Upper lobe of right lung (tissue), 1 donor: ENCODE results near the gene TXLNB. TPM values are rescaled to one million over a fixed set of nuclear protein-coding genes. Genes with fewer than 3 reads are reported as not detected.

Source experiments
- ATAC-seq: fragments of 200-7000 bp; cut with Tn5 transposase; one replicate; pipeline ENCODE4 v1.9.1; 2020; ENCODE audit warnings: mild to moderate bottlenecking, moderate library complexity
- DNase-seq: peaks from one replicate; pipeline ENCODE4 v3.0.0-alpha.2; 2020
- H3K27ac ChIP-seq: fragments of 200-600 bp; one replicate; pipeline ENCODE4 v1.8.0; 2022
- H3K27me3 ChIP-seq: fragments of 200-600 bp; one replicate; pipeline ENCODE4 v1.8.0; 2022; ENCODE audit warnings: mild to moderate bottlenecking
- H3K36me3 ChIP-seq: fragments of 200-600 bp; one replicate; pipeline ENCODE4 v1.8.0; 2022
- H3K4me1 ChIP-seq: fragments of 200-600 bp; one replicate; pipeline ENCODE4 v1.8.0; 2022
- H3K4me3 ChIP-seq: fragments of 200-600 bp; one replicate; pipeline ENCODE4 v1.8.0; 2022; ENCODE audit warnings: mild to moderate bottlenecking
- H3K9me3 ChIP-seq: fragments of 200-600 bp; one replicate; pipeline ENCODE4 v1.8.0; 2022
- CTCF ChIP-seq: fragments of 200-600 bp; IDR thresholded peaks from one replicate; pipeline ENCODE4 v1.8.0; 2022; ENCODE audit warnings: antibody characterized with exemption
- intact Hi-C: fragments of 100-400 bp; cut with DNase I; formaldehyde crosslinking; loops from one replicate; pipeline ENCODE4 v1.11.0; 2022
- total RNA-seq: library from RNA; stranded (reverse); fragmentation: NEBNext Ultra II Directional; extraction: Animal tissue kit (Norgen Biotek cat#: 25700); gene quantifications from one replicate; pipeline ENCODE4 v1.2.1, GENCODE V29; 2021
- donor health status: DM: no; HTN: yes; CAD: no; lungs with severe emphysema.

Gene TXLNB
- total RNA-seq, 1 donor from 2014 or later, result 1.3 TPM

- TF ChIP-seq CTCF, result no peak
- no peaks in the 10 kb centered on the region for H3K27me3 ChIP-seq
- no peak overlapping the region for H3K4me3 ChIP-seq
- no peak overlapping the region for H3K27ac ChIP-seq
- ATAC-seq (no peak), DNase-seq (no peak)
- no peaks in the 10 kb centered on the region for H3K9me3 ChIP-seq
- no peaks in the 10 kb centered on the region for H3K4me1 ChIP-seq
- intact Hi-C loops, result no loop called here
- H3K36me3 ChIP-seq, result no peaks in the 10 kb centered on the region
These were observed 13.6 kb downstream of the TXLNB start for GRCh38 chr6:139278190-139278589.

- intact Hi-C loops, result no loop called here
- H3K27me3 ChIP-seq, result no peaks in the 10 kb centered on the region
- TF ChIP-seq CTCF, result no peak
- no peaks in the 10 kb centered on the region for H3K4me1 ChIP-seq
- no peak overlapping the region for H3K27ac ChIP-seq
- H3K4me3 ChIP-seq, result no peak overlapping the region
- DNase-seq (no peak), ATAC-seq (no peak)
- no peaks in the 10 kb centered on the region for H3K36me3 ChIP-seq
- H3K9me3 ChIP-seq, result no peaks in the 10 kb centered on the region
These were observed 14.2 kb downstream of the TXLNB start for GRCh38 chr6:139277587-139277986.

GRCh38 chr6:139277161-139277560 lies 14.6 kb downstream of the TXLNB start:
- H3K27me3 ChIP-seq, result no peaks in the 10 kb centered on the region
- H3K27ac ChIP-seq, result no peak overlapping the region
- DNase-seq (no peak), ATAC-seq (no peak)
- intact Hi-C loops, result no loop called here
- H3K4me3 ChIP-seq, result no peak overlapping the region
- no peaks in the 10 kb centered on the region for H3K36me3 ChIP-seq
- no peaks in the 10 kb centered on the region for H3K4me1 ChIP-seq
- no peak for TF ChIP-seq CTCF
- H3K9me3 ChIP-seq, result no peaks in the 10 kb centered on the region

GRCh38 chr6:139275279-139276055 lies 16.3 kb downstream of the TXLNB start:
- no peak overlapping the region for H3K27ac ChIP-seq
- DNase-seq (no peak), ATAC-seq (no peak)
- TF ChIP-seq CTCF, result no peak
- no peaks in the 10 kb centered on the region for H3K27me3 ChIP-seq
- no peaks in the 10 kb centered on the region for H3K9me3 ChIP-seq
- no peak overlapping the region for H3K4me3 ChIP-seq
- H3K36me3 ChIP-seq, result no peaks in the 10 kb centered on the region
- intact Hi-C loops, result no loop called here
- no peaks in the 10 kb centered on the region for H3K4me1 ChIP-seq

GRCh38 chr6:139271056-139271455 lies 20.7 kb downstream of the TXLNB start:
- ATAC-seq (no peak), DNase-seq (no peak)
- Histone ChIP-seq H3K36me3 (no peaks in the 10 kb centered on the region), H3K9me3 (no peaks in the 10 kb centered on the region), H3K27ac (no peak overlapping the region), H3K4me3 (no peak overlapping the region), H3K4me1 (no peaks in the 10 kb centered on the region), H3K27me3 (no peaks in the 10 kb centered on the region)
- intact Hi-C loops, result no loop called here
- no peak for TF ChIP-seq CTCF
